OCI-LY7 (cell line): ENCODE results near the gene STX8.

Source experiments
- EZH2phosphoT487 ChIP-seq: fragments of 200-600 bp; sonication (generic); IDR thresholded peaks from 2 replicates; pipeline ENCODE4 v1.6.1; 2018; ENCODE audit warnings: low read depth, borderline replicate concordance, mild to moderate bottlenecking, mixed run types, antibody characterized with exemption, low read length, moderate library complexity, mixed read lengths
- TF ChIP-seq, protein P1 (sequence below): fragments of 200-600 bp; sonication (generic); conservative IDR thresholded peaks from 2 replicates; pipeline ENCODE4 v1.5.1; 2014; ENCODE audit warnings: mild to moderate bottlenecking, antibody characterized with exemption, low read length, moderate library complexity, mixed read lengths

DNA sequence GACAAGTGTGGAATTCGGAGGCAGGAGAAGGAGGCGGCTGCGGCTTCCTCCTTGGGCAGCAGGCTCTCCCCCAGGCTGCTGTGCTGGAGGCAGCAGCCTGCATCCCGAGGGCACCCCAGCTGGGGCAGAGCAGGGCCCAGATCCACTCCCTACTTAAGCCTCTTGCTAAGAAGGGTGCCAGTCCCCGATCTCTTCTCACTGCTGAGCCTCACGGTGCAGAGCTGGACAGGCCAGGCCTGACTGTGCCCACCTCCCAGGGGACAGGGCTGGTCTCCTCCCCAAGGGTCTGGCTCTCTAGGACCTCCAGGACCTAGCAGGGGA is 343.5 kb downstream of the STX8 start:
- TF ChIP-seq, protein P1, sequence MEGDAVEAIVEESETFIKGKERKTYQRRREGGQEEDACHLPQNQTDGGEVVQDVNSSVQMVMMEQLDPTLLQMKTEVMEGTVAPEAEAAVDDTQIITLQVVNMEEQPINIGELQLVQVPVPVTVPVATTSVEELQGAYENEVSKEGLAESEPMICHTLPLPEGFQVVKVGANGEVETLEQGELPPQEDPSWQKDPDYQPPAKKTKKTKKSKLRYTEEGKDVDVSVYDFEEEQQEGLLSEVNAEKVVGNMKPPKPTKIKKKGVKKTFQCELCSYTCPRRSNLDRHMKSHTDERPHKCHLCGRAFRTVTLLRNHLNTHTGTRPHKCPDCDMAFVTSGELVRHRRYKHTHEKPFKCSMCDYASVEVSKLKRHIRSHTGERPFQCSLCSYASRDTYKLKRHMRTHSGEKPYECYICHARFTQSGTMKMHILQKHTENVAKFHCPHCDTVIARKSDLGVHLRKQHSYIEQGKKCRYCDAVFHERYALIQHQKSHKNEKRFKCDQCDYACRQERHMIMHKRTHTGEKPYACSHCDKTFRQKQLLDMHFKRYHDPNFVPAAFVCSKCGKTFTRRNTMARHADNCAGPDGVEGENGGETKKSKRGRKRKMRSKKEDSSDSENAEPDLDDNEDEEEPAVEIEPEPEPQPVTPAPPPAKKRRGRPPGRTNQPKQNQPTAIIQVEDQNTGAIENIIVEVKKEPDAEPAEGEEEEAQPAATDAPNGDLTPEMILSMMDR: no peak
- TF ChIP-seq EZH2phosphoT487: no peak
